NCI-H526 treated with DMSO at 0.1 percent for 48 hours (cell line): ENCODE results near the gene BTF3L4.
"Not testable (repeated sequence)": the region's sequence is repeated elsewhere in the genome, so short reads cannot be mapped to it uniquely, and the experiment has no call there.

Experiments used
- DNase-seq: peaks from one replicate; lab custom pipeline; 2025; lab: John Stamatoyannopoulos, UW

The BTF3L4 gene

DNA sequence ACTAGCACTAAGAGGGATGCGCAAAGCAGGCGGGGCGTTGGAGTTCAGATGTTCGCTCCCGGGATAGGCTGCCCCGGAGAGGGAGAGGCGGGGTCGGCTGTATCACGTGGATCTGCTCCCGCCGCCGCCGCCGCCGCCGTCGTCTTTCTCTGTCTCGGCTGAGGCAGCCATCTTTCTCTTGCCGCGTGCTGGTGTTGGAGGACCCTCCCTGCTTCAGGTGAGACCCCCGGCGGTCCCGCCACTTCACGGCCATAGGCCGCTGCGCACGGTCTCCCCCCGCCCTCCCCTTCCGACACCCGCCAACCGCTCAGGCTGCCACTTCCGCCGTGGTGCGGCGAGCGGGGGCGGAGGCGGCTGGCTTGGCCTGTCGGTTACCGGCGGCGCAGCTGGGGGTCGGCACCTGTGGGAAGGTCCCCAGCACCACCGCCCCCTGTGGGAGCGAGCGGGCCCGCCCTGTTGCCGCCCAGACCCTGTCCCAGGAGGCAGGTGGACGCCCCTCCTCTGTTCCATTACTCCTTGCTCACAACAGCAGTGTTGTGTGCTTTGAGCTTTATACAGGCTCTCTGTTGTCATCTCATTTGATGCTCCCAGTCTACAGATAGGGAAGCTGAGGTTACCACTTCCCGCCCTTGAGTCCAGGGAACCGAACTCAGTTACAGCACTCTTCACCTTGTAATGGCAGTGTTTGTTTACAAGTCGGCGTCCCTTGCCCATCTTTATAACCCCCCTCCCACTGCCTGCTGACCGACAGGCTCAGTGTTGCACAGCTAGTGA, at the start of gene BTF3L4:
Gene BTF3L4, plus strand, starts transcription at position 133 of the 774 bp plus-strand sequence. CDS start 3,553 bp downstream, outside the sequence.
- peak; percentile 96 for DNase-seq

DNA sequence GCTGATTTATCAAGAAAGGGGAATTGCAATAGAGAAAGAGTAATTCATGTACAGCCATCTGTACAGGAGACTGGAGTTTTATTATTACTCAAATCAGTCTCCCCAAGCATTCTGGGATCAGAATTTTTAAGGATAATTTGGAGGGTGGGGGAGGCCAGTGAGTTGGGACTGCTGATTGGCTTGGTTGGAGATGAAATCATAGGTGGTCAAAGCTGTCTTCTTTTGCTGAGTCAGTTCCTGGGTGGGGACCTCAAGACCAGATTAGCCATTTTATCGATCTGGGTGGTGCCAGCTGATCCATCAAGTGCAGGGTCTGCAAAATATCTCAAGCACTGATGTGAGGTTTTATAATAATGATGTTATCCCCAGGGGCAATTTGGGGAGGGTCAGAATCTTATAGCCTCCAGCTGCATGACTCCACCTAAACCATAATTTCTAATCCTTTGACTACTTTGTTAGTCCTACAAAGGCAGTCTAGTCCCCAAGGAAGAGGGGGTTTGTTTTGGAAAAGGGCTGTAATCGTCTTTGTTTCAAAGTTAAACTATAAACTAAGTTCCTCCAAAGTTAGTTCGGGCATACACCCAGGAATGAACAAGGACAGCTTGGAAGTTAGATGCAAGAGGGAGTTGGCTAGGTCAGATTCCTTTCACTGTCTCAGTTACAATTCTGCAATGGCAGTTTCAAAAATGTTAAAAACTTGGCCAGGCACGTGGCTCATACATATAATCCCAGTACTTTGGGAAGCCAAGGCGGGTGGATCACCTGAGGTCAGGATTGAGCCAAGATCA, 48.7 kb upstream of the BTF3L4 start:
- no peak for DNase-seq

DNA sequence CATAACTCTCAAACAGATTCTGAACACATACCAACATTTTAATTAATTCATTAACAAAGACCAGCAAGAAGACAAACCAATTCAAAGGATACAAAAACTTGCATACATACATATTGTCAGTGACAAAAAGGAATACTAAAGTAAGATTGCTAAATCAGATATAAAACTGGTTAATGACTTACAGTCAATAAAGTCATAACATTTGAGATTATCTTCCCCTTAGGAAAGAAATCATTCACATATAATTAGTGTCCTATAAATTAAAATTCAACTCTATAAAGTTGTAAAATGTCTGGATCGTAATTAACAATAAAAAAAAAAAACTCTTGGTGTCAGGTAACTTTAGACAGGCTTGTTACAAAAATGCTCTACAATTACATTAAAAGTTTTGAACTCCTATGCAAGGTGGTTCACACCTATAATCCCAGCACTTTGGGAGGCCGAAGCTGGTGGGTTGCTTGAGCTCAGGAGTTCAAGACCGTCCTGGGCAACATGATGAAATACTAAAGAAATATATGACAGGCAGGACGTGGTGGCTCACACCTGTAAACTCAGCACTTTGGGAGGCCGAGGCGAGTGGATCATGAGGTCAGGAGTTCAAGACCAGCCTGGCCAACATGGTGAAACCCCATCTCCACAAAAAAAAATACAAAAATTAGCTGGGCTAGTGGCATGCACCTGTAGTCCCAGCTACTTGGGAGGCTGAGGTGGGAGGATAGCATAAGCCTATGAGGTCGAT, 47.9 kb upstream of the BTF3L4 start:
- DNase-seq: no peak

DNA sequence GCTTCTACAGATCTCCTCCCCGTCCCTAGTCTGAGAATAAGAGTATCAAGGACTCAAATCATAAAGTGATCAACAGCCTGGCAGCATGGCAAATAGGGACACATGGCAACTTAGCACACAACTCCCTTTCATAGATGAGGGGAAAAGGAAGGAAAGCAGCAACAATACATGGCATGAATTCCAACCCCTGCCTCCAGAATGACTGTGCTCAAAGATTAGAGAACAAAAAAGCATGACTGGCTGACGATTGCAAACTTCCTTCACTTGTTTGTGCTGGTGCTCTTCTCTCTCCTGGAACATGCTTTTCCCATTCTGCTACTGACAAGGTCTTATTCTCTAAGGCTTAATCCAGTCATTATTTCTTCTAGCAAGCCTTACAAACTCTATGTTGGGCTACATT, 34.0 kb upstream of the BTF3L4 start:
- DNase-seq: no peak

DNA sequence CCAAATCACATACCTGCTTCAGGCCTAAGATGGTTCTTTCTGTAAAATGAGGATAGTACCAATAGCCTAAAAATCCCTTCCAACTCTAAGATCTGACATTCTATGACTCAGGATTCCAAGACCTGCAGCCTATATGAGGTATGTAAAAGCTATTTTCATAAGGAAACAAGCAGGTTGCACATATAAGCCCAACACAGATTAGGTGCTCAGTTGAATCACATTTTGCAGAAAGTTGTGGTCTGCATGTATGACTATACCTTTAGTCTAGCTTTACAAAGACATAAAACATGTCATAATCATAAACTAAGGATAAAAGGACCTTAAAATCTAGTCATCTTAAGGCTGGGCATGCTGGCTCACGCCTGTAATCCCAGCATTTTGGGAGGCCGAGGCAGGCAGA, 29.8 kb upstream of the BTF3L4 start:
- no peak for DNase-seq

DNA sequence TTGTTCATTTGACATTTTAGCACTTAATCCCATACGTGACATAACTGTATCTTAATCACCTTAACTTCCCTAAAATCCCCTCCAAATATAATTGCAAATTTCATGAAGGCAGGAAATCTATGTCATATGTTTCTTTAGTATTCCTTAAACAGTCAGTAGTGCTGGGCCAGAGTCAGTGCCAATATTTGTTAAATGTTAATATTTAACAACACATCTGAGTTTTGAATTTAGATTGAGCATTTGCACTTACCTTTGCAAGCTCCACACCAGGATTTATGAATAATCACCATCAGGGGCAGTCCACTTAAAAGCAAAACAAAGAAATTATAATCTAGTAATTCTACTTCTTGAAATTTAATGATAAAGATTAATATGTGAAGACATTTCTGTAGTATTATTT, 27.8 kb upstream of the BTF3L4 start:
- no peak for DNase-seq

DNA sequence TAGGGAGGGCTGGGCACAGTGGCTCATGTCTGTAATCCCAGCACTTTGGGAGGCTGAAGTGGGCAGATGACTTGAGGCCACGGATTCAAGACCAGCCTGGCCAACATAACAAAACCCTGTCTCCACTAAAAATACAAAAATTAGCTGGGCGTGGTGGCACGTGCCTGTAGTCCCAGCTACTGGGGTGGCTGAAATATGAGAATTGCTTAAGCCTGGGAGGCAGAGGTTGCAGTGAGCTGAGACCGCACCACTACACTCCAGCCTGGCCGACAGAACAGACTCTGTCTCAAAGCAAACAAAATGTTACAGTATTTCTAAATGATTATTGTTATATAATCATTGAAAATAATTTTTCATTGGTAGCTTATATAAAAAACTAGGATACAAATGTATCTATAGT, 27.3 kb upstream of the BTF3L4 start:
- DNase-seq: not testable (repeated sequence)

DNA sequence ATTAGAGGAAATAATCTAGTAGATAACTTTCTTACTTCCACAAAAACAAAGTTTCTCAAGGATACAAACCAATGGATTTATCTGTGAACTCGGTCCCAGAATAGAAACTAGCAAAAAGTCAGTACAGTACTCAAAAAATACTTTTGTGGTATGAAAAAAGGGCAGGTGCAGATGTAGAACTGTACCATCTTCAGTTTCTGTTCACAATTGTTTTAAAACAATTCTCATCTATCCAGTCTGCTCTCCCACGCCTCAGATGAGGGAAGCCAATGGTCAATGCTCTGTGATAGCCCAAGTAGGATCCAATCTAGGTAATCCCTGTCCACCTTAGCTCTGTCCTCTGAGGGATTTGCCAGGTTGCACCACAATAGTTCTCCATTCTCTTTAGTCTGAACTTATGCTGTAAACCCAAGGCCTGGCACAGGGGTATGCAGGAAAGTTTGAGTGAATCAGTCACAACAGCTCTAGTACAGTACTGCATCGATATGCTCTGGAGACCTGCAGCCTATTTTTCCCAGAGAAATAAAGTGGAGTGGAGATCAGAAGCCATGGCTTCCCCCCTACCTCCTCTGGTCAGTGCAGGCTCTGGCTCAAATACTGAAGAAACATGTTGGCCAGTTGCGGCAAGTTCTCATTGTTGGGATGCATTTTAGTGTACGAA, 23.8 kb upstream of the BTF3L4 start:
- no peak for DNase-seq

DNA sequence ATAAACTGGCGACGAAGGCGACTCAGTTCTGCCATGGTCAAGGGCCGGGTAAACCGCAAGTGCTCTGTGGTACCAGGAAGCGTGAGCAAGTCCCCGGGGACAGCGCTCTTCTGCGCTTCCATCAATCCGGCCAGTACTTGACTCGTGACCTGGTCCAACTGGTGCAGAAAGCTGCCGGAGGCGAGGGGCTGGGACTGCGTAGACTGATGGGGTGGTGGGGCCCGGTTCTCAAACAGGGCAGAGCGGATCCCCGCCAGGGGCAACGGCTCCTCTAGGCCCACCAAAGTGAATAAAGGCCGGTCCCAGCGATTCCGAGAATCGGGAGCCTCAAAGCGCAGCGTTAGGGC, 23.3 kb upstream of the BTF3L4 start:
- DNase-seq: peak; percentile 23

DNA sequence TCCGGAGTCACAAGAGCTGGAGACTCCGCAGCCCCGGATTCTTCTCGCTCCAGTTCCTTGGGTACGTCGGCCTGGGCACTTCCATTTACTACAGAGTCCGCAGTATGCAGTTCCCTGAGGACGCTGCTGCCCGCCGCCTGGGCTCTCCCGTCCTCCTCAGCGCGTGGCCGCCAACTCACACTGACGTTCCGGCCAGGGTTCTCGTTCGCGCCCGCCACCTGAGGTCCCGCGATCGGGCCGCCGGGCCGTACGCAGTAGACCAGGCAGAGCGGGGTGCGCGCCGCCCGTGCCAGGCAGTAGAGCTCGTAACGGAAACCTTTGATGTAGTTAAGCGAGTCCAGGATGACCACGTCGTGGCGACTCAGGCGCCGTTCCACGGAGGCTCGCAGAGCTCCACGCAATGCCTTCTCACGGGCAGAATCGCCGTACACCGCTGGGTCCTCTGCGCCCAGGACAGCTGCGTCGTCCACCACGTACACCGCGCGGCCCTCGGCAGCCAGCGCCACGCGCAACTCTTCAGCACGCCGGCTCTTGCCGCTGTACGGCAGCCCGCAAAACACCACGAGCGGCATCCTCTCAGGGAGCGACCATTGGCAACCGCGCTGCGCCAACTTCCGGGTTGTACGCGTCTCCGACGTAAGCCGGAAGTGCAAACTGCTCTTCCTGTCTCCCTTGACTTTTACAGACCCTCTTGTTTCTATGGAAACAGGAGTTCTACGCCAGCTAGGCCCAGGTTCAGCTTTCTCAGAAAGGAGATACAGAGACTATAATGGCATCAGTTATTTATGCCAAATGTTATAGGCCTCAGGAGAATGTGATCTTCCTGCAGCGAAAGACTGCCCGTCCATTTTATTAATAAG, 22.7 kb upstream of the BTF3L4 start, which contains the start of gene KTI12:
Gene KTI12, minus strand, starts transcription at position 621 of the 860 bp plus-strand sequence. Its CDS starts 49 bp downstream, at position 572.
- peak; percentile 79 for DNase-seq

DNA sequence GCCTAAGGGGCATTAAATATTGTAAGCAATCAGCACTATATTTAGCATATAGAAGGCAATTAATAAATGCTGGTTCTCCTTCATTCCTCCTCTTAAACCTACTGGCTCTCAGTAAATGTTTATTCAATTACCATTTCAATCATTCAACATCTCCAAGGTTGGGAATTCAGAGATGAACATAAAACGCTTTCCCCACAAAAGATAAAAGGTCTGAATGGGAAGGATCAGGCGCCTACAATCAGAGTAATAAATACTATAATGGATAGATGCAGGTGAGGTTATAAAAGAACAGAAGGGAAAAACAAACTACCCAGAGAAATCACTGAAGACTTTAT, 22.1 kb upstream of the BTF3L4 start:
- no peak for DNase-seq

DNA sequence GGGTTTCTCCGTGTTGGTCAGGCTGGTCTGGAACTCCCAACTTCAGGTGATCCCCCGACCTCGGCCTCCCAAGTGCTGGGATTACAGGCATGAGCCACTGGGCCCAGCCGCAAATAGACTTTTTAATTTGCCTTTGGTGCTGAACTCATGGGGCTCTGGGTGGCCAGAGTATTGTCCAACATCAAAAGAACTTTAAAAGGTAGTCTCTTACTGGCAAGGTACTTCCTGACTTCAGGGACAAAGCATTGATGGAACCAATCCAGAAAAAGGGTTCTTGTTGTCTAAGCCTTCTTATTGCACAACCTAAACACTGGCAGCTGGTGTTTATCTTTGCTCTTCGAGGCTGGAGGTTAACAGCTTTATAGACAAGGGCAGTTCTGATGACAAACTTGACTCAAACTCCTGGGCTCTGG, 18.7 kb upstream of the BTF3L4 start:
- DNase-seq: no peak

DNA sequence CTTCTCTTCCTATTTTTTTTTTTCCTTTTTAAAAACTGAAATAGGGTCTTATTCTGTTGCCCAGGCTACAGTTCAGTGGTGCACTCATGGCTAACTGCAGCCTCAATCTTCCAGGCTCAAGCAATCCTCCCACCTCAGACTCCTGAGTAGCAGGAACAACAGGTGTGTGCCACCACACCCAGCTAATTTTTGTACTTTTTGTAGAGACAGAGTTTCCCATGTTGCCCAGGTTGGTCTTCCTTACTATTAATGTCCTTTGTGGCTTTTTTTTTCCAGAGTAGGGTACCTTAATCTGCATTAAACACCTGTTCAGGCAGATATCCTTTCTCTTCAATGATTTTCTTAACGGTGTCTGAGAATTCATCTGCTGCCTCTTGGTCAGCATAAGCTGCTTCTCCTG, 18.2 kb upstream of the BTF3L4 start:
- DNase-seq: no peak

DNA sequence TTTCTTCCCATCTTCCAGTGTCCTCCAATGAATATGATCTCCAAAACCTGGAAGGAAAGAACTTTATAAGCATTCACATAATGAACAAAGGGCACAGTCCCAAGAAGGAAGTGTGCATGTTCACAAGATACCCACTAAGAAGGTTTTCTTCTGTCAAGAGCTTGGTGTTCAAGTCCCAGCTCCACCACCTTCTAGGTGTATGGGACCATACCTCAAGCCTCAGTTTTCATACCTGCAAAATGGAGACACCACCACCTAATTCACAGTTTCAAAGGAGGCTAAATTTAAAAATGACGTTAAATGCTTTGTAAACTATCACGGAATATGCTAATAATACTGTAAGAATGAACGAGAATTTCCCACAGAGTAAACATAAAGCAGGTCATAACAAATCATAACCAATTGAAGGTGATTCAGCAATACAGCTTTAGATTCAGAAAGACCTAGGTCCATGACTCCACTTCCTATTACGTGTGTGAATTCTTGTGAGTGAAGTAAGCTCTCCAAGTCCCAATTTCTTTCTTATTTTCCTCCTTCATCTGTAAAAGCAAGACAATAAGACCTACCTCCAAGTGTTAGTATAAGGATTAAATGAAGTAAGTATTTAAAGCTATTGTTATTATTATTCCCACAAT, 14.4 kb upstream of the BTF3L4 start:
- no peak for DNase-seq

DNA sequence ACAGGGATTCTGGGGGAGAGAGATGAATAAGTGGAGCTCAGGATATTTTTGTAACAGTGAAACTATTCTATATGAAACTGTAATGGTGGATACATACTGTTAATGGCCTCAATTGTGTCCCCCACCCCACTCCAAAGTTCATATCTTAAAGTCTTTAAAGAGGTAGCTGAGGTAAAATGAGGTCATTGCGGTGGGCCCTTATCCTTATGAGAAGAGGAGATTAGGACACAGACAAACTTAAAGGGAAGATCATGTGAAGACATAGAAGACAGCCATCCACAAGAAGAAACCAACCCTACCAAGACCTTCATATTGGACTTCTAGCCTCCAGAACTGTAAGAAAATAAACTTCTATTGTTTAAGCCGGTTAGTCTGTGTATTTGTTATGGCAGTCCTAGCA, 10.9 kb upstream of the BTF3L4 start:
- no peak for DNase-seq

DNA sequence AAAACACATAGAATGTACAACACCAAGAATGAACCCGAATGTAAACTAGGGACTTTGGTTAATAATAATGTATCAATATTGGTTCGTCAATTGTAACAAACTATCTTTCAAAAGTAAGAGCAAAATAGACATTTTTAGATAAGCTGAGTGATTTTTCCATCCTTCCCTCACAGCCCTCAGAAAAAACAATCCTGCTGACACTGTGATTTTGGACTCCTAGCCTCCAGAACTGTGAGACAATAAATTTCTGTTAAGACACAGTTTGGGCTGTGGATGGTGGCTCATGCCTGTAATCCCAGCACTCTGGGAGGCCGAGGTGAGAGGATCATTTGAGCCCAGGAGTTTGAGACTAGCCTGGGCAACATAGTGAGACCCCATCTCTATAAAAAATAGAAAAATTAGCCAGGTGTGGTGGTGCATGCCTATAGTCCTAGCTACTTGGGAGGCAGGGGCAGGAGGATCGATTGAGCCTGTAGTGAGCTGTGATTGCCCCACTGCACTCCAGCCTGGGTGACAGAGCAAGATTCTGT, 10.4 kb upstream of the BTF3L4 start:
- not testable (repeated sequence) for DNase-seq

DNA sequence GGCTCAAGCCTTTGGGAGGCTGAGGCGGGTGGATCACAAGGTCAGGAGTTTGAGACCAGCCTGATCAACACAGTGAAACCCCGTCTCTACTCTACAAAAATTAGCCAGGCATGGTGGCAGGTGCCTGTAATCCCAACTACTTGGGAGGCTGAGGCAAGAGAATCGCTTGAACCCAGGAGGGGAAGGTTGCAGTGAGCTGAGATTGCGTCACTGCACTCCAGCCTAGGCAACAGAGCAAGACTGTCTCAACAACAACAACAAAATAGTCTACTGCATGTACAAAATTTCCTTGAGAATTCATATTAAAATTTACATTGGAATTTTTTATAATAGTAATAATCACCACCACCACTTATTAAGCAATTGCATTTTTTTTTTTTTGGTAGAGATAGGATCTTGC, 6.8 kb upstream of the BTF3L4 start:
- DNase-seq: not testable (repeated sequence)

DNA sequence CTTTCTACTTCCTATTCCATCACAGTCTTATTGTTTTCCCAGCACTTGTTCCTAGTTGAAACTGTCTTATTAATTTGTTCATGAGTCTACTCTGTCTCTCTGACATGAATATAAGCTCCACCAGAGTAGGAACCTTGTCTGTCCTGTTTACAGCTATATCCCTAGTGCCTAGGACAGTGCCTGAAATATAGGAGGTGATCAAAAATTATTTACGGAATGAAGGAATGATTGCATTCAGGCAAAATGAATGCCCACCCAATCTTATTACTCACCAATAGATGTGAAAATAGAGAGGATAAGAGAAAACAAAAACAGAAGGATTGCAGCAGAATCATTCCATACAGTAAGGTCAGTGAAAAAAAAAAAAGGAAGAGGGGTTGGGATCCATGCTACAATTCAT, 2.2 kb upstream of the BTF3L4 start:
- DNase-seq: no peak

DNA sequence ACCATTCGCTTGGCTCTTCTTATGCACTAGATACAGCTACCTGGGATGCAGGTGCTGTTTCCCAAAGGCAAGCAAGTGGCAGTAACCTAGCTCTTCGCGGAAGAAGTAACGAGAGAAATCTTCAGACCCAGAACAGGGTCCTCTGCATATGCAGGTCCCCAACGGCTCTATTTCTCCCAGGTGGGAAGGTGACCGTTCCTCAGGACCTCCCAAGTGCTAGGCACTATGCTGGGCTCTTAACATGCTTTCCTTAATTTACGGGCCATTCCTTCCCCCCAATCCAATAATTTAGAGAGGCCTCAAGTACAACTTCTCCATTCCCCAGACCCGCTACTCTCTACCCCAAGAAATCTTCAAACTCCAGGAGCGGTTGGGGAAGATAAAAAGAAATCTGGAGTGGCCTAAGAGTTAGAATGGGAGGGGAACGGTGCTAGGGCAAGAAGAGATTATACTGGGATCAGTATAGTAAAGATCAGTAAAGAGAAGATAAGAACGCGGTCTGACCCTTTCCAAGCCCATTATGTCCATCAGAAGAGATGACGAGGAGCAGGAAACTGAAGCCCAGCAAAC, 1.5 kb upstream of the BTF3L4 start:
- DNase-seq: no peak
